Activated naive CD4-positive, alpha-beta T cell treated with anti-CD3 and anti-CD28 coated beads for 36 hours (primary cell): Measurements from ENCODE around the gene RRH. TPM values are rescaled to one million over a fixed set of nuclear protein-coding genes. Genes with fewer than 3 reads are reported as not detected.
"Not testable (repeated sequence)": the region's sequence is repeated elsewhere in the genome, so short reads cannot be mapped to it uniquely, and the experiment has no call there.

Experiments used
- CTCF ChIA-PET: fragments of 350-600 bp; sonication (Branson Sonifier 250); formaldehyde crosslinking; loops from one replicate; lab custom pipeline; 2021; ENCODE audit warnings: antibody characterized with exemption; lab: Charles Lee
- DNase-seq: peaks from one replicate; pipeline ENCODE4 v3.0.0-alpha.2; 2020
- H3K27ac Mint-ChIP-seq: one replicate; pipeline ENCODE4 v1.8.0; 2021; ENCODE audit warnings: mild to moderate bottlenecking, mixed read lengths
- H3K27me3 Mint-ChIP-seq: one replicate; pipeline ENCODE4 v1.8.0; 2021; ENCODE audit warnings: low read depth, mixed read lengths
- H3K36me3 Mint-ChIP-seq: one replicate; pipeline ENCODE4 v1.8.0; 2021; ENCODE audit warnings: low read depth, mixed read lengths
- H3K4me1 Mint-ChIP-seq: one replicate; pipeline ENCODE4 v1.8.0; 2021; ENCODE audit warnings: low read depth, mixed read lengths
- H3K4me3 Mint-ChIP-seq: one replicate; pipeline ENCODE4 v1.8.0; 2021; ENCODE audit warnings: mild to moderate bottlenecking, moderate library complexity, mixed read lengths
- H3K9me3 Mint-ChIP-seq: one replicate; pipeline ENCODE4 v1.8.0; 2021; ENCODE audit warnings: mixed read lengths
- intact Hi-C: fragments of 100-400 bp; cut with micrococcal nuclease; formaldehyde crosslinking; loops from one replicate; pipeline ENCODE4 v1.15.1; 2023
- total RNA-seq, 2 experiments: library from RNA; stranded (reverse); gene quantifications; one replicate each; pipeline ENCODE4 v1.2.3, GENCODE V29; 2021

RRH gene, protein sequence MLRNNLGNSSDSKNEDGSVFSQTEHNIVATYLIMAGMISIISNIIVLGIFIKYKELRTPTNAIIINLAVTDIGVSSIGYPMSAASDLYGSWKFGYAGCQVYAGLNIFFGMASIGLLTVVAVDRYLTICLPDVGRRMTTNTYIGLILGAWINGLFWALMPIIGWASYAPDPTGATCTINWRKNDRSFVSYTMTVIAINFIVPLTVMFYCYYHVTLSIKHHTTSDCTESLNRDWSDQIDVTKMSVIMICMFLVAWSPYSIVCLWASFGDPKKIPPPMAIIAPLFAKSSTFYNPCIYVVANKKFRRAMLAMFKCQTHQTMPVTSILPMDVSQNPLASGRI
- not detected for total RNA-seq

DNA sequence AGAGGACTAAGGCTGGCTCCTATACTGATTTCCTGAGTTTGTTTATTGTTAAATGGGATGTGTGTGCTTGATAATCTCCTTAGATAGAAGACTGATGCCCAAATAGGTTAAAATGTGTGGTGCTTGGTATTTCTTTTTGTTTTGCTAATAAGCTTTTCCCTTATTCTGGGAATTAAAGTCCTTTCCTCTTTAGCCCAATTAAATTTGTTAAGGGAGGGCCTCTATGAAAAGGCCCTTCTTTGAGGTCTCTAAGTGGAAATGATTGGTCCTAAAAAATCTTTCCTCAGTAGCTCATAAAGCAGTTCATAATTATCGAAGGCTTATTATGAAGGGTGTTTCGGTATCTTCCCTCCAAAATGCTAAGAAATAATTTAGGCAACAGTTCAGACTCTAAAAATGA is at the start of gene RRH:
RRH (plus strand) TSS at position 301 of the 400 bp plus-strand sequence; CDS start at position 357, 56 bp downstream.
- H3K27ac Mint-ChIP-seq, result no peak within 1 kb of the TSS
- CTCF ChIA-PET, result interaction anchor here (0.6 to 2.3 kb wide), 4 partner anchors 10 to 153 kb away, joined by 3 to 8 read pairs (median 4); no protein-coding TSS in a partner anchor
- intact Hi-C loops, result loop anchor here (2.0 to 10.0 kb wide), 2 partner anchors 151 to 993 kb away; no protein-coding TSS in a partner anchor
- no peak within 1 kb of the TSS for H3K4me3 Mint-ChIP-seq
- H3K27me3 Mint-ChIP-seq, result no peaks in the 10 kb centered on the region
- DNase-seq, result no peak
- no peaks in the 10 kb centered on the region for H3K9me3 Mint-ChIP-seq
- peaks cover 11% of the 10 kb centered on the region for H3K36me3 Mint-ChIP-seq
- H3K4me1 Mint-ChIP-seq, result peaks cover 3% of the 10 kb centered on the region

DNA sequence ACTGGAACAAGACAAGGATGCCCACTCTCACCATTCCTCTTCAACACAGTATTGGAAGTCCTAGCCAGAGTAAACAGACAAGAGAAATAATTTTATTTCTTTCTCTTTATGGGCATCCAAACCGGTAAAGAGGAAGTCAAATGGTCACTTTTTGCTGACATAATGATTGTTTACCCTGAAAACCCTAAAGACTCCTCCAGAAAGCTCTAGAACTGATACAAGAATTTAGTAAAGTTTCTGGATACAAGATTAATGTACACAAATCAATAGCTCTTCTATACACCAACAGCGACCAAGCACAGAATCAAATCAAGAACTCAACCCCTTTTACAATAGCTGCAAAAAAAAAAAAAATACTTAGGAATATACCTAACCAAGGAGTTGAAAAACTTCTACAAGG is 45.7 kb upstream of the RRH start:
- H3K27ac Mint-ChIP-seq, intact Hi-C loops, H3K9me3 Mint-ChIP-seq, H3K4me3 Mint-ChIP-seq, CTCF ChIA-PET, H3K36me3 Mint-ChIP-seq, H3K4me1 Mint-ChIP-seq, H3K27me3 Mint-ChIP-seq, DNase-seq: not testable (repeated sequence)

DNA sequence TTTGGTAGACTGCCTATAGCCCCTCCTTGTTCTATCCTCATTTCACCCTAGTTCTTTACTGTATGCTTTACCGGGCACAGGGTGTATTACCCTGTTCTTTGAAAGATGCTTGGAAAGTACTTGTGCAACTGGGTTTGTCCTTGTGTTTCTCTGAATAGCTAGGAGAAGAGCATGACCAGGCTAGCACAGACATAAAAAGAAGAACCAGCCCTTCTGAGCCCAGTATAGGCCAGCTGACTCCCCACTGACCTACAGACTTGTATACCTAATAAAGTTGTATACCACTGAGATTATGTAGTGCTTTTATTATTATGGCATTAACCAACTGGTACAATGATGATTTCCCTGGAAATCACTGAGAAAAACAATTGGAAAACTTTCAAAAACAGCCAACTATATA is 40.9 kb upstream of the RRH start:
- no peaks in the 10 kb centered on the region for H3K4me1 Mint-ChIP-seq
- intact Hi-C loops, result no loop called here
- H3K4me3 Mint-ChIP-seq, result no peak overlapping the region
- no peaks in the 10 kb centered on the region for H3K27me3 Mint-ChIP-seq
- no peak for DNase-seq
- H3K36me3 Mint-ChIP-seq, result no peaks in the 10 kb centered on the region
- CTCF ChIA-PET, result no interaction called here
- H3K27ac Mint-ChIP-seq, result no peak overlapping the region
- no peaks in the 10 kb centered on the region for H3K9me3 Mint-ChIP-seq

DNA sequence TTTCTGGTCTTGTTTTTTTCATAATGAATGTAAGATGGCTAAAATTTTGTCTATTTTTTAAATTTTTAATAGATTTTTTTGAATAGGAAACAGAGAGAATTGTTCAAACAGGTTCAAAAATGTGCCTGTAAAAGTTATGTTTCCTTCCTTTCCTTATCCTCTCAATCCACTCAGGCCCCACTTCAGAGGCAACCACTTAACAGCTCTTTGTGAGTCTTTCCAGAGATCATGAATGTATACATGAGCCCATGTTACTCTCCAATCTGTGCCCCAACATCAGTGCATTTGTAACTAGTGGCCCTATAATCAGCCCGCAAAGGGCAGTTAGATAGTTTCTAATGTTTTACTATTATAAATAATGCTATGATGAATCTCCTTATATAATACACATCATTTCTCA is 40.0 kb upstream of the RRH start:
- H3K4me3 Mint-ChIP-seq, result no peak overlapping the region
- no peaks in the 10 kb centered on the region for H3K4me1 Mint-ChIP-seq
- intact Hi-C loops, result no loop called here
- H3K9me3 Mint-ChIP-seq, result no peaks in the 10 kb centered on the region
- H3K36me3 Mint-ChIP-seq, result no peaks in the 10 kb centered on the region
- no peak overlapping the region for H3K27ac Mint-ChIP-seq
- H3K27me3 Mint-ChIP-seq, result no peaks in the 10 kb centered on the region
- CTCF ChIA-PET, result no interaction called here
- DNase-seq, result no peak

DNA sequence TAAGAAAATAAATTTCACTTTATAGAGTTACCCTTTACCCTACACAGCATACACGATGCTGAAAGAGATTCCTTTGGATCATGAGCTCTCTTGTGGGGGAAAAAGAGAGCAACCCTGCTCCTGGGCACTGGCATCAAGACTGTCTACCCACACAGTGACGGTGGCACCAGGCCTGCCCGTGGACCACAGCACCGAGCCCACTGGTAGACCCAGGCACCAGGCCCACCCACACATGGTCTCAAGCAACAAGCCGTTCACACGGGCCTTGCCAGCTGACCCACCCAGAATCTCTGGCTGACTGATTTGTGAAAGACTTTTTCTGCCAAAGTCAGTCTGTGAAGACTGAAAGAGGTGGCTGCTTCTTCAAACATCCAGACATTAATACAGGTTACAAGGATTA is 32.7 kb upstream of the RRH start:
- Mint-ChIP-seq H3K27me3 (peaks cover 4% of the 10 kb centered on the region), H3K4me1 (no peaks in the 10 kb centered on the region), H3K27ac (no peak overlapping the region), H3K9me3 (peaks cover 20% of the 10 kb centered on the region), H3K4me3 (no peak overlapping the region), H3K36me3 (peaks cover 6% of the 10 kb centered on the region)
- intact Hi-C loops, result no loop called here
- no peak for DNase-seq
- CTCF ChIA-PET, result interaction anchor here (0.9 kb wide), 1 partner anchor 9 kb away, joined by 3 read pairs; no protein-coding TSS in a partner anchor

DNA sequence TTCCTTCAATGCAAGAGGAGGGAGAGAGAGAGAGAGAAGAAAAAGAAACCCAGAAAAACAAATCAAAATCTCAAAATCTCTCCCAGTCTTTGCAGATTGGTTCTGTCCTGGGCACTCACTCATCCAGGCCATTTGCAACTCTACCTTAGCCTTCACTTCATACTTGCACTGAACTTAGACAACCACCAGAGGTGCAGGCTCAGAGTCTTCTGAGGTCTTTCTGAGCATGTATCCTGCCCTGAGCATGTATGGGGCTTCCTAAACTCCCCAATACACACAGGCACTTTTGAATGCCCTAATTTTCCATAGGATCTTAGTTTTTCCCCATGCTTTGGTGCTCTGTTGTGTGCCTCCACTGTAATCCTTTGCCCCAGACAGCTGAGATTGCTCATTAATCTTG is 28.9 kb upstream of the RRH start:
- H3K4me3 Mint-ChIP-seq, result no peak overlapping the region
- CTCF ChIA-PET, result interaction anchor here (0.6 kb wide), 2 partner anchors 55 to 337 kb away, joined by 3 read pairs; no protein-coding TSS in a partner anchor

DNA sequence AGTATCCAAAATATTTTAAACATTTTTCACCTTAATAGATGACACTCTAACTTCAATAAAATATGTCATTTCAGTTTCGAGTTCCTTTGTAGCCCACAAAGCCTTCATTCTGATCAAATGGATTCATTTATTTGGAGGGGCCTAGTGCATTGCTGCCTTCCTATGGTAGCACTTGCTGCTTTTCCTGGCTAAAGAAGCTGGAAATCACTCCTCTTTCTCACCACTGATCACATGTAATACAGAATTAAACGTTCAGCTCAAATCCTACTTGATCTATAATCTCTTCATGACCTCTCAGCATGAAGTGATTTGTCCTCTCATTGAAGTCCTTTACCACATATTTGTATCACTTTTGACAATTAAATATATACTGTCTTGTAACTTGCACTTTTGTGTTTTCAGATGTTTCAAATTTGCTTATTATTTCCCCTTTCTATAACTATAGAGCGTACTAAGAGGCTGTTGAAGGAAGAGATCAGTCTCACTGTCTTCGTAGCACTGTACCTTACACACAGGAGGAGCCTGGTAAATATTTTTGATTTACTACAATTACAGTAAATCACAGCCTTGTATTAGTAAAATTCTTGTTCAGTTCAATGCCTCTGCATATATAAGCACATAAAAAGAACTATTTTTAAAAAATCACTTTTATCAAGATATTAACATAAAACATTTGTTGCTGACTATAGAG is 26.5 kb upstream of the RRH start:
- DNase-seq, result no peak
- H3K9me3 Mint-ChIP-seq, result peaks cover 6% of the 10 kb centered on the region
- CTCF ChIA-PET, result interaction anchor here (0.5 kb wide), 1 partner anchor 142 kb away, joined by 3 read pairs; no protein-coding TSS in a partner anchor
- H3K27ac Mint-ChIP-seq, result no peak overlapping the region
- H3K4me1 Mint-ChIP-seq, result no peaks in the 10 kb centered on the region
- peaks cover 2% of the 10 kb centered on the region for H3K36me3 Mint-ChIP-seq
- H3K4me3 Mint-ChIP-seq, result no peak overlapping the region
- intact Hi-C loops, result no loop called here
- H3K27me3 Mint-ChIP-seq, result no peaks in the 10 kb centered on the region

More for the DNA sequence above, 28.9 kb upstream of the RRH start:
- DNase-seq, result no peak
- intact Hi-C loops, result no loop called here
- H3K27ac Mint-ChIP-seq, result no peak overlapping the region
- H3K4me1 Mint-ChIP-seq, result no peaks in the 10 kb centered on the region
- H3K36me3 Mint-ChIP-seq, result peaks cover 6% of the 10 kb centered on the region
- peaks cover 4% of the 10 kb centered on the region for H3K27me3 Mint-ChIP-seq
- H3K9me3 Mint-ChIP-seq, result peaks cover 19% of the 10 kb centered on the region

DNA sequence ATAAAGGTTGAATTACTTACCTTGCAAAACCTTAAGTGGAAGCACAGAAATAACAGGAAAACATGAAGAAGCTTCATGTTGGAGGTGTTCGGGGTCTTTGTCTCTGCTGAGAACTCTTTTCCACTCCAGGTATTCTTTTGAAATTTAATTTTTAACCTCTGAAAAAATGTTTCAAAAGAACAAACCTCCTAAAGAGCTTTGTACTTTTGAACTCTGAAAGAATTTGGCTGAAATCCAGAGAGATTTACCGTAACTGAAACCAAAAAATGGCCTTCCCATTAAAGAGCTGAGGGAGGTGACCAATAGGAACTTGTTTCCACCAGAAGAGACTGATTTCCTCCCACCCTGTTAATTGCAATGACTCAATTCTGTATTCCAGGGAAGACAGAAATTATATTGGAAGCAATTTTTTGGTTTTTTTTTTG is 25.9 kb upstream of the RRH start, which contains the start of gene CFI:
CFI (minus strand) TSS at position 105 of the 425 bp plus-strand sequence; CDS start at position 77, 28 bp downstream.
- intact Hi-C loops, result no loop called here
- CTCF ChIA-PET, result no interaction called here
- H3K9me3 Mint-ChIP-seq, result peaks cover 3% of the 10 kb centered on the region
- no peaks in the 10 kb centered on the region for H3K27me3 Mint-ChIP-seq
- H3K4me3 Mint-ChIP-seq, result no peak within 1 kb of the TSS
- H3K36me3 Mint-ChIP-seq, result no peaks in the 10 kb centered on the region
- H3K27ac Mint-ChIP-seq, result no peak within 1 kb of the TSS
- no peak for DNase-seq
- no peaks in the 10 kb centered on the region for H3K4me1 Mint-ChIP-seq

DNA sequence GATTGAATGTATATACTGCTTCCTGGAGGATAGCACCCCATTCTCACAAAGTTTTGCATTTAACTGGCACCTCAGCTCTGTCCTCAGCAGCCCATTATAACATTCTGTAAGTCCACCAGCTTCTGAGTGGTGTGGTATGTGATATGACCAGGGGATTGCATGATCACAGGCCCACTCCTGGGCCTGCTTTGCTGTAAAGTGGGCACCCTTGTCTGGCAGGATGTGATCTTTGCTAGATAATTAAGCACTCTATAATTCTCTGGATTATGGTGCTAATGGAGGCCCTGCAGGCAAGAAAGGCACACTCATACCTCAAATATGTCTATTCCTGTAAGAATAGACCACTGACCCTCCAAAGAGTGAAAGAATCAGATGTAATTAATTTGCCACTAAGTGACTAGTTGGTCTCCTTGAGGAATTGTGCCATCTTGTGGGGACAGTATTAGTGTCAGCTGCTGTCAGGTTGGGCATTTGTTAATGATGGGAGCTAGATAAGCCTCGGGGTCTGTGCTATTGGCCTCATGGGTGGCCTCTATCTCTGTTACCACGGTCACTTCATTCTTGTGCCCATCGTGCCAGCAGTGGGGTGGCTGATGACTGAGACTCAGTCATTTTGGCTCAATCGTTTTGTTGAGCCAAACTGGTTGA is 23.7 kb upstream of the RRH start:
- no peak overlapping the region for H3K27ac Mint-ChIP-seq
- no peaks in the 10 kb centered on the region for H3K9me3 Mint-ChIP-seq
- no peaks in the 10 kb centered on the region for H3K4me1 Mint-ChIP-seq
- peaks cover 4% of the 10 kb centered on the region for H3K27me3 Mint-ChIP-seq
- H3K36me3 Mint-ChIP-seq, result no peaks in the 10 kb centered on the region
- intact Hi-C loops, result loop anchor here (1.0 kb wide), 2 partner anchors 377 to 382 kb away; no protein-coding TSS in a partner anchor
- H3K4me3 Mint-ChIP-seq, result no peak overlapping the region
- peak; percentile 45 for DNase-seq
- CTCF ChIA-PET, result interaction anchor here (0.5 to 2.5 kb wide), 13 partner anchors 9 to 384 kb away, joined by 3 to 9 read pairs (median 3); partner anchors contain the start of gene PLA2G12A

DNA sequence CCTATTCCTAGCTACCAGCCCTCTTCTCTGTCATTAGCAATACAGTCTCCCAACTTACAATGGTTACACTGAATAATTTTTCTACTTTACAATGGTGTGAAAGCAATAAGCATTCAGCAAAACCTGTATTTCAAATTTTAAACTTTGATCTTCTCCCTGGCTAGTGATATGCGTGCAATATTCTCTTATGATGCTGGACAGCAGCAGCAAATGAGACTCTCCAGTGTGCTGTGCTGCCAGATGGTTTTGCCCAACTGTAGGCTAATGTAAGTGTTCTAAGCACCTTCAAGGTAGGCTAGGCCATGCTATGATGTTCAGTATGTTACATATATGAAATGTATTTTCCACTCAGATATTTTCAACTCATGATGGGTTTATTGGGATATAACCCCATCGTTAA is 18.1 kb upstream of the RRH start:
- no peak overlapping the region for H3K4me3 Mint-ChIP-seq
- intact Hi-C loops, result loop anchor here (10.0 kb wide), 2 partner anchors 705 to 1185 kb away; partner anchors contain the start of gene RPL34
- no peaks in the 10 kb centered on the region for H3K9me3 Mint-ChIP-seq
- no peaks in the 10 kb centered on the region for H3K36me3 Mint-ChIP-seq
- DNase-seq, result no peak
- H3K27ac Mint-ChIP-seq, result no peak overlapping the region
- peaks cover 4% of the 10 kb centered on the region for H3K27me3 Mint-ChIP-seq
- peaks cover 2% of the 10 kb centered on the region for H3K4me1 Mint-ChIP-seq
- CTCF ChIA-PET, result no interaction called here

DNA sequence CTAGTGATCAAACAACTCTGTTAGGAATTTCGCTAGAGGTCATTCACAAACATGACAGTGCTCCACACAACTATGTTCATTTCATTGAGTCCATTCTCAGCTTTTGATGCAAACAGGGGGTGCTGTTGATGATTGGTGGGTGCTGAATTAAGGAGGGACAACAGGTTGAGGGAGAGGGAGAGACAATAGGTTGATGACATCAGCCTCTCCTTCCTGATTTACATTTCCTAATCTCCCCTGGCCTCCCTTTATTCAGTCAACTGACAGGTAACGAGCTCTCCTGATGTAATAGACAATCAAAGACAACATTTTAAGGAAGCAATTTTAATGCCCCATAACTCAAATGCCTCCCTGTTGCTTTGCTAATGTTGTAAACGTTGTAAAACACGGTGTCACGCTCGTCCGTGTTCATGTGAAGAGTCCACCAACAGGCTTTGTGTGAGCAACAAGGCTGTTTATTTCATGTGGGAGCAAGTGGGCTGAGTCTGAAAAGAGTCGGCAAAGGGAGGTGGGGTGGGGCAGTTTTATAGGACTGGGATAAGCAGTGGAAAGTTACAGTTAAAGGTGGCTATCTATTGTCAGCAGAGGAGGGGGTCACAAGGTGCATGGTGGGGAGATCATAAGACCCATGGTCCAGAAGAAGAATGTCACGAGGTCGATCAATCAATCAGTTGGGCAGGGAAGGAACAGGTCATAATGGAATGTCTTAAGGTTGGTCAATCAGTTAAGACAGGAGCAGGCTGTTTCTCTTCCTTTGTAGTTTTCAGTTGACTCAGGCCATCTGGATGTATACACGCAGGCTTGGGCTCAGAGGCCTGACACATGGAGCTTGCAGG is 17.0 kb upstream of the RRH start:
- no peak overlapping the region for H3K4me3 Mint-ChIP-seq
- H3K36me3 Mint-ChIP-seq, result peaks cover 2% of the 10 kb centered on the region
- H3K9me3 Mint-ChIP-seq, result no peaks in the 10 kb centered on the region
- CTCF ChIA-PET, result no interaction called here
- DNase-seq, result no peak
- H3K4me1 Mint-ChIP-seq, result peaks cover 4% of the 10 kb centered on the region
- H3K27me3 Mint-ChIP-seq, result peaks cover 4% of the 10 kb centered on the region
- intact Hi-C loops, result loop anchor here (10.0 kb wide), 2 partner anchors 704 to 1186 kb away; partner anchors contain the start of gene RPL34
- H3K27ac Mint-ChIP-seq, result no peak overlapping the region
